Heart right ventricle (tissue), 16 donors: ENCODE data around the gene MADCAM1. TPM values are rescaled to one million over a fixed set of nuclear protein-coding genes. Genes with fewer than 3 reads are reported as not detected.
A peak's percentile ranks its signal among the peaks of the same experiment; 100 is the strongest.

Experiments
- ATAC-seq, 8 donors: fragments of 200-7000 bp; cut with Tn5 transposase; one replicate each; pipeline ENCODE4 v1.9.1; 2020; ENCODE audit warnings: mild to moderate bottlenecking in 8 of 8, moderate library complexity in 8 of 8, moderate number of reproducible peaks in 1 of 8
- DNase-seq, 2 donors: peaks; one replicate each; pipeline ENCODE4 v3.0.0-alpha.2; 2020
- H3K27ac ChIP-seq, 10 donors: fragments of 200-600 bp; sonication (generic) in 2 of 10; one replicate each; pipeline versions ENCODE4 v1.5.0 to v1.8.0; 2020 to 2022; ENCODE audit warnings: mild to moderate bottlenecking in 3 of 10
- H3K27me3 ChIP-seq, 7 donors: fragments of 200-600 bp; one replicate each; pipeline ENCODE4 v1.8.0; 2021 to 2022; ENCODE audit warnings: mild to moderate bottlenecking in 2 of 7
- H3K36me3 ChIP-seq, 9 donors: fragments of 200-600 bp; sonication (generic) in 1 of 9; one replicate each; pipeline versions ENCODE4 v1.5.0 to v1.8.0; 2020 to 2022; ENCODE audit warnings: mild to moderate bottlenecking in 2 of 9
- H3K4me1 ChIP-seq, 9 donors: fragments of 200-600 bp; sonication (generic) in 1 of 9; one replicate each; pipeline versions ENCODE4 v1.5.0 to v1.8.0; 2020 to 2022; ENCODE audit warnings: mild to moderate bottlenecking in 4 of 9
- H3K4me3 ChIP-seq, 10 donors: fragments of 200-600 bp; sonication (generic) in 2 of 10; one replicate each; pipeline versions ENCODE4 v1.5.0 to v1.8.0; 2020 to 2022; ENCODE audit warnings: mild to moderate bottlenecking in 7 of 10, moderate library complexity in 2 of 10
- H3K9me3 ChIP-seq, 11 donors: fragments of 200-600 bp in 10 of 11; sonication (generic) in 2 of 11; one replicate each; pipeline versions ENCODE4 v1.5.0 to v1.8.0; 2013 to 2022; ENCODE audit warnings: mild to moderate bottlenecking in 2 of 11, control low read depth in 1 of 11, moderate library complexity in 1 of 11
- CTCF ChIP-seq, 9 donors: fragments of 200-600 bp; sonication (generic) in 2 of 9; IDR thresholded peaks; one replicate each; pipeline versions ENCODE4 v1.5.0 to v1.8.0; 2021 to 2022; ENCODE audit warnings: antibody characterized with exemption in 9 of 9, mild to moderate bottlenecking in 5 of 9, moderate library complexity in 1 of 9
- WGBS, 2 donors: extraction: QIAGEN DNeasy Blood & Tissue Kit; methylation state at CpG; one replicate each; pipeline ENCODE4 v1.1.7; 2013; ENCODE audit warnings: inconsistent platforms in 1 of 2; 5-methylcytosine and 5-hydroxymethylcytosine counted together
- intact Hi-C, 10 donors: fragments of 100-400 bp; cut with DNase I; formaldehyde crosslinking; loops; one replicate each; pipeline versions ENCODE4 v1.11.1 to v1.14.2; 2022
- polyA plus RNA-seq, 2 donors: library from polyadenylated mRNA; stranded (reverse); fragments of 200-250 nt; gene quantifications; one replicate each; pipeline ENCODE4 v1.2.3, GENCODE V29; 2013
- total RNA-seq, 10 donors: library from RNA; stranded (reverse); fragmentation: NEBNext Ultra II Directional in 3 of 10; extraction: Animal tissue kit (Norgen Biotek cat#: 25700) in 3 of 10; gene quantifications; one replicate each; pipeline versions ENCODE4 v1.2.1 to v1.2.4, GENCODE V29; 2021 to 2023
- donor health status: Arrhythmogenic right ventricular cardiomyopathy.
- donor health status: ischemic (EF 13 %, LVEDD 7.1; RV severe dilation, severe dysfunction).
- donor health status: healthy with polysubstance abuse.
- donor health status: DM: no; HTN: yes; CAD: no.
- donor health status: DM: no; HTN: no; CAD: no.
- donor health status: ischemic (EF 25% LVEDD 6.9; RV normal size, moderate dysfunction).
- donor health status: ischemic (EF 25% LVEDD 5.7; RV mildly dilated, moderate dysfunction).
- donor health status: healthy.
- donor health status: DM: yes; HTN: yes; CAD: no.
- donor health status: Ischemic cardiomyopathy.
- donor health status: ischemic (EF 35%, LVEDD 5.7; RV mildly dilated, moderate dysfunction).
- donor health status: nonischemic (EF 11% LVEDD 7.7; RV severe dilation, severe dysfunction).
- donor health status: DM: yes; HTN: yes; CAD: no.
- donor health status: PGD.
- donor health status: ischemic (EF 29% LVEDD 5.4; RV normal size, mild dysfunction).
- donor health status: nonischemic (EF 23%, LVEDD 6.1; RV moderate dilation, normal function).

MADCAM1 gene
- total and polyA plus RNA-seq, 12 donors, result 0.09 to 0.80 (median 0.17) TPM; not detected in 1

- peaks cover 0 to 3% (median 0%) of the 10 kb centered on the region in 9 donors for H3K4me1 ChIP-seq
- H3K27ac ChIP-seq, result no peak overlapping the region
- no peak overlapping the region for H3K4me3 ChIP-seq
- no peak for TF ChIP-seq CTCF (IDR thresholded peaks at IDR 0.05)
- peaks cover 0 to 9% (median 0%) of the 10 kb centered on the region in 11 donors for H3K9me3 ChIP-seq
- intact Hi-C loops, result no loop called here
- ATAC-seq, result peak in 5 of 8 donors; percentile 9 to 21 (median 18)
- peaks cover 0 to 14% (median 0%) of the 10 kb centered on the region in 9 donors for H3K36me3 ChIP-seq
- no peaks in the 10 kb centered on the region for H3K27me3 ChIP-seq
- 73 to 79% methylated on average over 10 of the region's 10 CpGs for WGBS, 2 donors
- no peak for DNase-seq
Observed at GRCh38 chr19:517721-518597, 21.7 kb downstream of the MADCAM1 start.

- no peak for TF ChIP-seq CTCF (IDR thresholded peaks at IDR 0.05)
- ATAC-seq, result peak in 1 of 8 donors; percentile 27
- DNase-seq, result no peak
- H3K27me3 ChIP-seq, result no peaks in the 10 kb centered on the region
- H3K36me3 ChIP-seq, result peaks cover 0 to 14% (median 0%) of the 10 kb centered on the region in 9 donors
- intact Hi-C loops, result no loop called here
- WGBS, 2 donors, result 41 to 61% methylated on average over 44 to 58 of the region's 58 CpGs
- no peaks in the 10 kb centered on the region for H3K4me1 ChIP-seq
- no peak overlapping the region for H3K27ac ChIP-seq
- no peak overlapping the region for H3K4me3 ChIP-seq
- peaks cover 0 to 9% (median 0%) of the 10 kb centered on the region in 11 donors for H3K9me3 ChIP-seq
Observed at GRCh38 chr19:518598-519231, 22.4 kb downstream of the MADCAM1 start.

GRCh38 chr19:519449-519865 is 23.2 kb downstream of the MADCAM1 start:
- intact Hi-C loops, result no loop called here
- Histone ChIP-seq H3K27ac (no peak overlapping the region), H3K36me3 (peaks cover 0 to 14% (median 0%) of the 10 kb centered on the region in 9 donors), H3K9me3 (peaks cover 0 to 9% (median 0%) of the 10 kb centered on the region in 11 donors), H3K4me1 (no peaks in the 10 kb centered on the region), H3K4me3 (no peak overlapping the region), H3K27me3 (no peaks in the 10 kb centered on the region)
- no peak for TF ChIP-seq CTCF (IDR thresholded peaks at IDR 0.05)
- ATAC-seq (peak in 1 of 8 donors; percentile 11), DNase-seq (no peak)
- WGBS, 2 donors, result 87 to 88% methylated on average over 43 to 45 of the region's 45 CpGs

- ATAC-seq (no peak), DNase-seq (no peak)
- peaks cover 0 to 9% (median 0%) of the 10 kb centered on the region in 11 donors for H3K9me3 ChIP-seq
- H3K36me3 ChIP-seq, result peaks cover 0 to 14% (median 0%) of the 10 kb centered on the region in 9 donors
- no peak for TF ChIP-seq CTCF (IDR thresholded peaks at IDR 0.05)
- intact Hi-C loops, result no loop called here
- 95 to 96% methylated on average over 12 of the region's 12 CpGs for WGBS, 2 donors
- no peaks in the 10 kb centered on the region for H3K4me1 ChIP-seq
- H3K4me3 ChIP-seq, result no peak overlapping the region
- no peak overlapping the region for H3K27ac ChIP-seq
- H3K27me3 ChIP-seq, result peaks cover 0 to 9% (median 0%) of the 10 kb centered on the region in 7 donors
Observed at GRCh38 chr19:522726-523125, 26.4 kb downstream of the MADCAM1 start.
